Stimulated activated CD8-positive, alpha-beta memory T cell treated with anti-CD3 and anti-CD28 coated beads, Interleukin-7, amount 100 ng/mL, for 48 hours (primary cell): ENCODE data around the gene TMEM11.

ENCODE experiments used
- DNase-seq, 2 donors: peaks; one replicate each; pipeline ENCODE4 v3.0.0-alpha.2; 2020; ENCODE audit warnings: low read depth in 1 of 2; ENCODE audit errors: extremely low read depth in 1 of 2

TMEM11 gene

GRCh38 chr17:21214015-21214776, at the start of gene TMEM11:
Gene TMEM11, minus strand, starts transcription at chr17:21214161. Its CDS starts 9 bp downstream, at chr17:21214152.
- DNase-seq: peak; percentile 93 to 94

GRCh38 chr17:21263376-21263775, 49.4 kb upstream of the TMEM11 start:
- DNase-seq: no peak

- no peak for DNase-seq
These were observed 48.5 kb upstream of the TMEM11 start for GRCh38 chr17:21262259-21262993.

GRCh38 chr17:21258593-21258992, 44.6 kb upstream of the TMEM11 start:
- DNase-seq: no peak

- no peak for DNase-seq
These were observed 39.9 kb upstream of the TMEM11 start for GRCh38 chr17:21253646-21254441.

GRCh38 chr17:21252796-21253645, 39.1 kb upstream of the TMEM11 start, which contains the start of gene NATD1:
Gene NATD1, minus strand, starts transcription at chr17:21253410. Its CDS starts 146 bp downstream, at chr17:21253264.
- DNase-seq: peak; percentile 52 to 61

- DNase-seq: no peak
These were observed 38.4 kb upstream of the TMEM11 start for GRCh38 chr17:21252289-21252795.

GRCh38 chr17:21251337-21252010, 37.5 kb upstream of the TMEM11 start:
- DNase-seq: no peak

GRCh38 chr17:21250854-21251253, 36.9 kb upstream of the TMEM11 start:
- no peak for DNase-seq

- DNase-seq: no peak
These were observed 36.2 kb upstream of the TMEM11 start for GRCh38 chr17:21249920-21250703.

- DNase-seq: no peak
These were observed 35.3 kb upstream of the TMEM11 start for GRCh38 chr17:21249086-21249795.

- DNase-seq: no peak
These were observed 34.5 kb upstream of the TMEM11 start for GRCh38 chr17:21248500-21248899.

GRCh38 chr17:21247552-21248258, 33.7 kb upstream of the TMEM11 start:
- no peak for DNase-seq

GRCh38 chr17:21246698-21247097, 32.7 kb upstream of the TMEM11 start:
- no peak for DNase-seq

- DNase-seq: no peak
These were observed 31.7 kb upstream of the TMEM11 start for GRCh38 chr17:21245639-21246084.

GRCh38 chr17:21243516-21244303, 29.7 kb upstream of the TMEM11 start:
- no peak for DNase-seq
